HepG2 (cell line): ENCODE measurements around the gene BPIFA1. TPM values are rescaled to one million over a fixed set of nuclear protein-coding genes. Genes with fewer than 3 reads are reported as not detected.

ENCODE experiments used
- ATAC-seq: fragments of 200-7000 bp; cut with Tn5 transposase; 3 replicates; pipeline ENCODE4 v1.9.1; 2020; ENCODE audit warnings: mild to moderate bottlenecking, moderate library complexity
- BruUV-seq: library from RNA; stranded (reverse); fragments of 400-500 nt; replicated peaks from 2 replicates; lab custom pipeline; 2021; lab: Mats Ljungman, UMichigan
- CTCF ChIA-PET: fragments of 300-600 bp; formaldehyde crosslinking; extraction: SDS; loops from one replicate; lab custom pipeline; 2021; ENCODE audit warnings: low total read pairs, inconsistent platforms, low intra/inter-chr PET ratio; lab: Yijun Ruan, JAX
- POLR2A ChIA-PET: fragments of 350-600 bp; sonication (Branson Sonifier 250); formaldehyde crosslinking; loops from one replicate; lab custom pipeline; 2020; ENCODE audit warnings: antibody characterized with exemption, inconsistent platforms; lab: Yijun Ruan, JAX
- DNase-seq: peaks from one replicate; pipeline ENCODE4 v3.0.0-alpha.2; 2015; ENCODE audit warnings: low spot score
- FAIRE-seq: peaks from 3 replicates; lab custom pipeline; 2011; peaks lifted over from hg19 to GRCh38; lab: Jason Lieb, UNC
- H2AFZ ChIP-seq: one replicate; pipeline ENCODE4 v1.6.1; 2011; ENCODE audit warnings: low read length, inconsistent platforms
- H3K27ac ChIP-seq: fragments of 300-600 bp; 3 replicates; pipeline ENCODE4 v1.8.0; 2011; ENCODE audit warnings: mixed run types, mild to moderate bottlenecking, mixed read lengths, low read length, inconsistent platforms; ENCODE audit not compliant: insufficient read depth; ENCODE audit errors: extremely low read length
- H3K27me3 ChIP-seq, 2 experiments: fragments of 200-600 bp in 1 of 2; 2 replicates in 1 of 2; 3 replicates in 1 of 2; pipeline versions ENCODE4 v1.6.0 to v1.8.0; 2011; ENCODE audit warnings: low read length in 2 of 2, mild to moderate bottlenecking in 2 of 2, moderate library complexity in 2 of 2, inconsistent platforms in 1 of 2; ENCODE audit not compliant: insufficient read depth in 2 of 2, control insufficient read depth in 1 of 2
- H3K36me3 ChIP-seq, 2 experiments: fragments of 200-600 bp in 1 of 2; replicated peaks in 1 of 2; 2 replicates in 1 of 2; 3 replicates in 1 of 2; pipeline versions ENCODE4 v1.5.1 to v1.8.0; 2011; ENCODE audit warnings: low read length in 2 of 2, inconsistent platforms in 1 of 2; ENCODE audit not compliant: insufficient read depth in 2 of 2, control insufficient read depth in 1 of 2
- H3K4me1 ChIP-seq: 2 replicates; pipeline ENCODE4 v1.5.1; 2012; ENCODE audit warnings: low read length, inconsistent platforms; ENCODE audit not compliant: insufficient read depth
- H3K4me2 ChIP-seq: 2 replicates; pipeline ENCODE4 v1.6.0; 2011; ENCODE audit warnings: low read depth, low read length, inconsistent platforms
- H3K4me3 ChIP-seq, 3 experiments: fragments of 200-600 bp in 1 of 3; sonication (generic), shearing (Covaris generic) in 1 of 3; replicated peaks in 1 of 3; 2 replicates each; pipeline ENCODE4 v1.5.1; 2011 to 2016; ENCODE audit warnings: low read length in 3 of 3, inconsistent platforms in 2 of 3, low read depth in 2 of 3, mild to moderate bottlenecking in 2 of 3, control low read depth in 1 of 3, mixed read lengths in 1 of 3; ENCODE audit not compliant: insufficient read depth in 1 of 3
- H3K79me2 ChIP-seq: one replicate; pipeline ENCODE4 v1.6.1; 2011; ENCODE audit warnings: low read length, inconsistent platforms; ENCODE audit not compliant: insufficient read depth
- H3K9ac ChIP-seq: 2 replicates; pipeline ENCODE4 v1.6.0; 2011; ENCODE audit warnings: mild to moderate bottlenecking, low read depth, low read length, inconsistent platforms; ENCODE audit not compliant: insufficient read depth
- H3K9me3 ChIP-seq: 2 replicates; pipeline ENCODE4 v1.5.1; 2012; ENCODE audit warnings: mild to moderate bottlenecking, low read length
- H4K20me1 ChIP-seq: 2 replicates; pipeline ENCODE4 v1.6.0; 2011; ENCODE audit warnings: inconsistent platforms, mild to moderate bottlenecking, low read length, moderate library complexity; ENCODE audit not compliant: insufficient read depth
- HNRNPH1 ChIP-seq: fragments of 200-400 bp; formaldehyde crosslinking; optimal IDR thresholded peaks from 2 replicates; pipeline ENCODE3; 2017; ENCODE audit warnings: mild to moderate bottlenecking, low read depth, low read length
- IKZF4 ChIP-seq: sonication (generic); formaldehyde crosslinking; IDR thresholded peaks from 2 replicates; pipeline ENCODE4 v1.5.1; 2020; ENCODE audit warnings: borderline replicate concordance, mild to moderate bottlenecking, low read depth, missing genetic modification reagents; ENCODE audit errors: not compliant biosample characterization
- SOX5 ChIP-seq: IDR thresholded peaks from 2 replicates; pipeline ENCODE4 v1.6.1; 2016; ENCODE audit warnings: borderline replicate concordance
- ZBTB1 ChIP-seq: sonication (generic); formaldehyde crosslinking; IDR thresholded peaks from 2 replicates; pipeline ENCODE4 v1.4.0; 2020; ENCODE audit warnings: missing genetic modification reagents, borderline replicate concordance
- ZFP82 ChIP-seq: sonication (generic); formaldehyde crosslinking; IDR thresholded peaks from 2 replicates; pipeline ENCODE4 v1.5.1; 2020; ENCODE audit warnings: mild to moderate bottlenecking, missing genetic modification reagents, borderline replicate concordance
- ZNF230 ChIP-seq: sonication (generic); formaldehyde crosslinking; IDR thresholded peaks from 2 replicates; pipeline ENCODE4 v1.4.0; 2020; ENCODE audit warnings: mild to moderate bottlenecking, missing genetic modification reagents
- ZNF367 ChIP-seq: sonication (generic); formaldehyde crosslinking; IDR thresholded peaks from 2 replicates; pipeline ENCODE4 v1.4.0; 2020; ENCODE audit warnings: missing genetic modification reagents, borderline replicate concordance
- ZNF577 ChIP-seq: sonication (generic); formaldehyde crosslinking; IDR thresholded peaks from 2 replicates; pipeline ENCODE4 v1.4.0; 2020; ENCODE audit warnings: mild to moderate bottlenecking, low read depth, missing genetic modification reagents, borderline replicate concordance
- ZNF629 ChIP-seq: sonication (generic); formaldehyde crosslinking; conservative IDR thresholded peaks from 2 replicates; pipeline ENCODE4 v1.5.0; 2020; ENCODE audit warnings: missing genetic modification reagents
- ZNF768 ChIP-seq: sonication (generic); formaldehyde crosslinking; IDR thresholded peaks from 2 replicates; pipeline ENCODE4 v1.4.0; 2020; ENCODE audit warnings: missing genetic modification reagents
- ZNF790 ChIP-seq: sonication (generic); formaldehyde crosslinking; IDR thresholded peaks from 2 replicates; pipeline ENCODE4 v1.8.0; 2022; ENCODE audit warnings: missing genetic modification reagents, mild to moderate bottlenecking, borderline replicate concordance
- WGBS: methylation state at CpG from one replicate; pipeline ENCODE4 v1.1.6; 2017; ENCODE audit warnings: low lambda C conversion rate; 5-methylcytosine and 5-hydroxymethylcytosine counted together
- in situ Hi-C: cut with HindIII; loops from 2 replicates; pipeline ENCODE4 v1.10.0; 2017; ENCODE audit warnings: low pct_unique_long_range_greater_than_20kb; ENCODE audit not compliant: extremely low pct_ligation_motif_present
- intact Hi-C: fragments of 100-400 bp; cut with micrococcal nuclease; formaldehyde crosslinking; loops from one replicate; pipeline ENCODE4 v1.10.0; 2022; ENCODE audit not compliant: unreplicated experiment
- polyA plus RNA-seq, 8 experiments: library from polyadenylated mRNA; depleted of rRNA in 3 of 8; stranded (reverse) in 7 of 8; unstranded in 1 of 8; fragments of >200 nt; fragmentation: Illumina TruSeq in 4 of 8; extraction: Trizol in 4 of 8; gene quantifications; 2 replicates each; pipeline versions ENCODE4 v1.2.1 to v1.2.3, GENCODE V29; 2011 to 2016; ENCODE audit warnings: low read depth in 4 of 8, missing spikeins in 1 of 8, mixed read lengths in 1 of 8; ENCODE audit not compliant: insufficient read depth in 1 of 8
- total RNA-seq, 5 experiments: library from RNA; depleted of rRNA; stranded (reverse); fragments of >200 nt; fragmentation: Illumina TruSeq; extraction: Trizol; gene quantifications; 2 replicates each; pipeline ENCODE4 v1.2.3, GENCODE V29; 2016; ENCODE audit warnings: low read depth in 1 of 5
- TF ChIP-seq, protein P1 (sequence below): IDR thresholded peaks from 2 replicates; pipeline ENCODE4 v1.6.1; 2016; ENCODE audit warnings: mild to moderate bottlenecking

BPIFA1 gene
- total and polyA plus RNA-seq, 2 of the 13 experiments (the other 11 are each of a cell fraction or from before 2014, with no cell fraction given), result not detected

GRCh38 chr20:33285861-33286495, 50.2 kb downstream of the BPIFA1 start:
- H2AFZ ChIP-seq, result no peak overlapping the region
- ChIA-PET CTCF (no interaction called here), POLR2A (no interaction called here)
- H3K27ac ChIP-seq, result no peak overlapping the region
- WGBS, result 20% methylated on average over 10 of the region's 10 CpGs
- no TSS peak for BruUV-seq
- H3K36me3 ChIP-seq, result no peaks in the 10 kb centered on the region
- H3K9me3 ChIP-seq, result no peaks in the 10 kb centered on the region
- in situ Hi-C loops (no loop called here), intact Hi-C loops (no loop called here)
- H3K9ac ChIP-seq, result no peak overlapping the region
- no peaks in the 10 kb centered on the region for H4K20me1 ChIP-seq
- no peak for FAIRE-seq
- no peak for DNase-seq
- ATAC-seq, result no peak
- H3K27me3 ChIP-seq, result peaks cover 10 to 49% of the 10 kb centered on the region in 2 experiments
- no peak overlapping the region for H3K4me3 ChIP-seq
- H3K4me1 ChIP-seq, result peaks cover 41% of the 10 kb centered on the region
- peak; percentile 24; the same call in 1 of the 2 replicates for TF ChIP-seq ZNF768 (CRISPR knock-in tag)
- TF ChIP-seq ZNF230 (CRISPR knock-in tag), result no peak
- TF ChIP-seq ZNF790 (CRISPR knock-in tag), result 0 out of 2 replicates have a peak, but pooled peaks have one; percentile 32
- no peak for TF ChIP-seq SOX5
- peak; percentile 85 for TF ChIP-seq ZNF629 (CRISPR knock-in tag)
- H3K4me2 ChIP-seq, result no peak overlapping the region
- H3K79me2 ChIP-seq, result no peaks in the 10 kb centered on the region

- ATAC-seq, result no peak
- Histone ChIP-seq H2AFZ (no peak overlapping the region), H3K4me3 (no peak overlapping the region), H3K79me2 (no peaks in the 10 kb centered on the region)
- BruUV-seq, result no TSS peak
- TF ChIP-seq HNRNPH1, result no peak
- TF ChIP-seq ZBTB1, result no peak
- no peak for TF ChIP-seq ZNF367 (CRISPR knock-in tag)
- TF ChIP-seq, protein P1, sequence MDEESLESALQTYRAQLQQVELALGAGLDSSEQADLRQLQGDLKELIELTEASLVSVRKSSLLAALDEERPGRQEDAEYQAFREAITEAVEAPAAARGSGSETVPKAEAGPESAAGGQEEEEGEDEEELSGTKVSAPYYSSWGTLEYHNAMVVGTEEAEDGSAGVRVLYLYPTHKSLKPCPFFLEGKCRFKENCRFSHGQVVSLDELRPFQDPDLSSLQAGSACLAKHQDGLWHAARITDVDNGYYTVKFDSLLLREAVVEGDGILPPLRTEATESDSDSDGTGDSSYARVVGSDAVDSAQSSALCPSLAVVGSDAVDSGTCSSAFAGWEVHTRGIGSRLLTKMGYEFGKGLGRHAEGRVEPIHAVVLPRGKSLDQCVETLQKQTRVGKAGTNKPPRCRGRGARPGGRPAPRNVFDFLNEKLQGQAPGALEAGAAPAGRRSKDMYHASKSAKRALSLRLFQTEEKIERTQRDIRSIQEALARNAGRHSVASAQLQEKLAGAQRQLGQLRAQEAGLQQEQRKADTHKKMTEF (CRISPR knock-in tag), result no peak
- no peak for TF ChIP-seq ZNF577 (CRISPR knock-in tag)
- no peak for TF ChIP-seq IKZF4
- TF ChIP-seq ZFP82, result no peak
- TF ChIP-seq, all 625 proteins: peak for 0
- DNase-seq, result no peak
- no peaks in the 10 kb centered on the region for H3K9me3 ChIP-seq
- H3K36me3 ChIP-seq, result no peaks in the 10 kb centered on the region
- H3K4me1 ChIP-seq, result peaks cover 22% of the 10 kb centered on the region
- no peak overlapping the region for H3K27ac ChIP-seq
- no peaks in the 10 kb centered on the region for H4K20me1 ChIP-seq
- ChIA-PET CTCF (no interaction called here), POLR2A (no interaction called here)
- FAIRE-seq, result no peak
- intact Hi-C loops (no loop called here), in situ Hi-C loops (no loop called here)
- no peak overlapping the region for H3K4me2 ChIP-seq
- peaks cover 12 to 54% of the 10 kb centered on the region in 2 experiments for H3K27me3 ChIP-seq
- no peak overlapping the region for H3K9ac ChIP-seq
These were observed 52.1 kb downstream of the BPIFA1 start for GRCh38 chr20:33287884-33288283.
